ENCODE data around the gene PTPRN2.

PTPRN2 gene

DNA sequence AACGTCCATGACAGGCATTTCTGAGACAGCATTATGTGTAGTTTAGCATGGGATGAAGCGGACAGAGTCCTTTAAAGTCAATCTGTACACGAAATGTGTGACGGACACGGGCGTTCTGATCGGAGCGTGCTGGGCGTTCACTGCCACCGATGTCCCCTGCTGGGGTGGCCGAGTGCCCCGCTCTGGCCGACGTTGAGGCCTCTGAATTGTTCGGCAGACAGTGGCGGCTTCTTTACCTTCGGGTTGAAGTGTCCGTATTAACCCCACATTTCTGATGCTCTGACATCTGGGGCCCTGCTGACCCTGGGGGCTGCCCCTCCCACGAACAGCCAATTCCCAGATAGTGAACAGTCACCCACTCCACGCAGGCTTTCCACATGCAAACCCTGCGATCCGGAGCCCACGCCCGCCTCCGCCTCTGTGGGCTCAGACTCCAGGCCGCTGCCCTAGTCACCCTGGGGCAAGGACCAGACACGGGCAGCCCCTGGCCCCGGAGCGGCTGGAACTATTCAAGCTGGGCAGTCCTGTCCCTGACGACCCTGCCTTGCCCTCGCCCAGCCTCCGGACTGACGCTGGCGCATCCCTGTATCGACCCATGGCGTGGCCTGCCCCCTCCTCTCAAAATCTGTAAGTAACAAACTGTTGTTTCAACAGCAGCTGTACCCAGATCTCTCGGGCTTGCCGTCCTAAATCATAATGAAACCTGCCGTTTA is 445.7 kb downstream of the PTPRN2 start:
- DNase-seq: no peak

DNA sequence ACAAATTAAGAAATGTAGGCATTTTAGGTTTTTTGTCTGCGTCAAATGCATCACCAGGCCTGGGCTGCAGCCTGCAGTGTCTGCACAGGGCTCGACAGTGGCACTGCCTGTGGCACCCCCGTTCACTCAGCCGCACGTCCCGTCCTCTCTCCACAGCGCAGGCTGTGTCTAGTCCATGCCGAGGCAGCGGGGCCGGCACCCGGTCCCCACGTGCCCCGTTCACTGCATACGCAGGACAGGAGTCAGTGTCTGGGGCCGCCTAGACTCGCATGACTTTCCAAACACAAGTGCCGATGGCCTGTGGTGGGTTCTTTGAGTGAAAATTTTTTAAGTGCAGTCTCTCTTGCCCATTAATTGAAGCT is 446.4 kb downstream of the PTPRN2 start:
- no peak for DNase-seq

GRCh38 chr7:158140538-158141220 is 446.9 kb downstream of the PTPRN2 start:
- no peak for DNase-seq

GRCh38 chr7:158139499-158139898 is 448.1 kb downstream of the PTPRN2 start:
- no peak for DNase-seq

DNA sequence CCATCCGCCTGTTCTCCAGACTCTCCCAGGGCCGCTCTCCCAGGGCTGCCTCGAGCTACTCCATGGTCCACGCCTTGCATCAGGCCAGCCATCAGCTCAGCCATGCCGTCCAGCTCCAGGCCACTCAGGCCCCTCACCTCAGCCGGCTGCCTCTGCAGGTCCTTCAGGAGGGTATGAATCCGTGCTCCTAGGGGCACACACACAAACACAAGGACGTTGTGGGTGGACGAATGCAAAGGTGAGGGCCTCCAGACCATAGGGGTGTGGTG is 449.4 kb downstream of the PTPRN2 start:
- DNase-seq: no peak

- no peak for DNase-seq
These were observed 449.9 kb downstream of the PTPRN2 start for GRCh38 chr7:158137516-158138328.

GRCh38 chr7:158135931-158136330 is 451.7 kb downstream of the PTPRN2 start:
- no peak for DNase-seq

GRCh38 chr7:158134824-158135223 is 452.8 kb downstream of the PTPRN2 start:
- no peak for DNase-seq

GRCh38 chr7:158133515-158134271 is 453.9 kb downstream of the PTPRN2 start:
- DNase-seq: no peak

DNA sequence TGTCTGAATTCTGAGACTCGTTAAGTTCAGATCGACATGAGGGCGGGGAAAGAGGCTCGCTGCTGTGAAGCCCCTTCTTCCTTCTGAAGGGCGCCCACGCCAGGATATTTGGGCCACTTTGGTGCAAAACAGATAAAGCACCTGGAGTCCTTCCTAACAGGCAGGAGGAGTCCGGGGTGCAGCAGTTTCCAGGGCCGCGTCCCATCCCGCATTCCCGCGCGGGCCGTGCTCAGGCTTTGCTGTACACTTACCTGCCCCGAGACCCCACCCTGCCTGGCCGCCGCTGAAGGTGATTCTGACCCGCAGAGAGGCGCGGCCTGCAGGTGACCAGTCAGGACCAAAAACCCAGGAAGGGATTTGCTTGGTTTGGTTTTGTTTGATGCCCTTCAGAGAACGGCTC is 454.6 kb downstream of the PTPRN2 start:
- DNase-seq: no peak

DNA sequence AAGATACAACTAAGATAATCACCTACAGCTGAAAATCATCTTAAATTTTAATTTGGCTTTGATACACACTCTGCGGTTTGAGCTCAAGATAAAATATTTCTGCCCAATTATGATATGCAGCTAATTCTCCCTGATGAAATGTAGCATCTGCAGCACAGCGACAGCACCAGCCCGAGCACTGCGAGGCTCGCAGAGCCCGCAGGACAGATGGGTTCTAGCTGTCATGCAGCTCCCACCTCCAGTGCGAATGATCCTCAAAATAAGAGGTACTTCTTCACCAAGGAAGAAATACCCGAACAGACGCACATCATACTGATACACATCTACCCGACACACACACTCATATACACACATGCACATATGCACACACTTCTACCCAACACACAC is 457.6 kb downstream of the PTPRN2 start:
- no peak for DNase-seq

GRCh38 chr7:158129037-158130022 is 458.3 kb downstream of the PTPRN2 start:
- no peak for DNase-seq

GRCh38 chr7:158128572-158128971 is 459.1 kb downstream of the PTPRN2 start:
- no peak for DNase-seq

GRCh38 chr7:158127241-158127640 is 460.4 kb downstream of the PTPRN2 start:
- no peak for DNase-seq

DNA sequence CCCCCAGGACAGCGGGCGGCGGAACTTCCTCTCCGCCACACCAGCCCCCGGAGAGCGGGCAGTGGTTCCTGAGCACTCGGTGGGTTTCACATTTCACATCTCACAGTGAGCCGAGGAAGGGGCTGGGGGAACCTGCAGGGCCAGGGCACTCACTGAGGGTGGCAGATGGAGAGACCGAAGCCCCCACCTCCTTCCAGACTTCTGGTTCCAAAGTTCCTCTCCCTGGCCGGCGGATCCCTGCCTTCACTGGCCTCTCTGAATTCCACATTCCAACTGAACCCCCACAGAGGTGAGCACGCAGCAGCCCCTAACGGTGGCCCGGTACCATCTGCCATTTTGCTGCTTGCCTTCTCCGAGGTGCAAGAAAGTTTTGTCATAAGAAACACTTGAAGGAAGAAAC is 461.0 kb downstream of the PTPRN2 start:
- no peak for DNase-seq

GRCh38 chr7:158125721-158126120 is 461.9 kb downstream of the PTPRN2 start:
- no peak for DNase-seq

- no peak for DNase-seq
These were observed 462.5 kb downstream of the PTPRN2 start for GRCh38 chr7:158125091-158125490.

GRCh38 chr7:158124671-158125079 is 462.9 kb downstream of the PTPRN2 start:
- no peak for DNase-seq

- no peak for DNase-seq
These were observed 463.9 kb downstream of the PTPRN2 start for GRCh38 chr7:158123753-158124152.

DNA sequence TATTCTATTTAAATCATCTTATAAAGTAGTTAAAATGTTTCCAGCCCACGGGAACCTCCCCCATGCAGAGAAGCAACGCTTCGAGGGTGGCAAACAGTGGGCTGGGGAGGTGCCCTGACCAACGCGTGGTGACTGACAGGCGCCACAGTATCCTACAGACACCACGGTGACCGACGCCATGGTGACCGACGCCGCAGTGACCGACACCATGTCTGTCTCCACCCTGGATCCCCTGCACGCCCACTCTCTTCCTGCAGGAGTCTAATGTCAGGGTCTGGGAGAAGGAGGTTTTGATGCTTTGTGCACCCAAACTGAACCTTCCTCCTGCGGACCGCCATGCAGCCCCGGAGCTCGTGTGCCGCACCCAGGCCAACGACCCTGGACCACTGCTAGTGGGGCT is 464.4 kb downstream of the PTPRN2 start:
- no peak for DNase-seq

- DNase-seq: no peak
These were observed 466.1 kb downstream of the PTPRN2 start for GRCh38 chr7:158121441-158122045.

DNA sequence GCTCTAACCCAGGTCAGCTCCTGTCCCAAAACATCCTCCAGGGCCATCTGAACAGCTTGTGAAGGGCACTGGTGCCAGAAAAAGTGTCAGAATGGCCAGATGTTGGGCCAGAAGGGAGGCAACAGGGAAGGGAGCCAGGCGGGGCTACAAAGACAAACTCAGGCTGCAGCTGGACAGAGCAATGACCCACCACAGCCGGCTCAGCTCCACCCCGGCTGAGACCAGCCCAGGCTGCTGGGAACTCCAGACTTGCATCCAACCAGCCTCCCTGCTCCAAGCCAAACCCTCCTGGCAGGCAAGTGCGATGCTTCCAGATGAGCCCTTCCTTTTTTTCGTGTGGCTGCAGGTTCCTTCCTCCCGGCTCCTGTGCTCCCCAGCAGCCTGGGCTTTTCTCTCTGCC is 466.9 kb downstream of the PTPRN2 start:
- no peak for DNase-seq

Measured in activated CD4-positive, CD25-positive, alpha-beta regulatory T cell (primary cell).